Stimulated activated CD4-positive, alpha-beta T cell treated with anti-CD3 and anti-CD28 coated beads, Interleukin-1b, Interleukin-23, amount 100 ng/mL, for 24 hours (primary cell): ENCODE measurements around the gene QKI.
"Not testable (repeated sequence)": the region's sequence is repeated elsewhere in the genome, so short reads cannot be mapped to it uniquely, and the experiment has no call there.

ENCODE experiments used
- DNase-seq, 4 experiments: peaks; one replicate each; pipeline ENCODE4 v3.0.0-alpha.2; 2020; ENCODE audit warnings: low read depth in 4 of 4, low spot score in 1 of 4

QKI gene

GRCh38 chr6:163438298-163438939 lies 23.9 kb downstream of the QKI start:
- DNase-seq, result no peak

GRCh38 chr6:163438940-163439335 lies 24.4 kb downstream of the QKI start:
- no peak for DNase-seq

- not testable (repeated sequence) for DNase-seq
Measured at GRCh38 chr6:163439390-163439789, 24.9 kb downstream of the QKI start.

GRCh38 chr6:163439997-163440396 lies 25.5 kb downstream of the QKI start:
- DNase-seq, result no peak

- no peak for DNase-seq
Measured at GRCh38 chr6:163442336-163442735, 27.8 kb downstream of the QKI start.

GRCh38 chr6:163444077-163444476 lies 29.6 kb downstream of the QKI start:
- no peak for DNase-seq

GRCh38 chr6:163446549-163446948 lies 32.0 kb downstream of the QKI start:
- DNase-seq, result no peak

- DNase-seq, result no peak
Measured at GRCh38 chr6:163449076-163449475, 34.6 kb downstream of the QKI start.

- no peak for DNase-seq
Measured at GRCh38 chr6:163454425-163454824, 39.9 kb downstream of the QKI start.

GRCh38 chr6:163455552-163455951 lies 41.0 kb downstream of the QKI start:
- DNase-seq, result no peak

- no peak for DNase-seq
Measured at GRCh38 chr6:163457637-163458561, 43.4 kb downstream of the QKI start.

- DNase-seq, result no peak
Measured at GRCh38 chr6:163459007-163459406, 44.5 kb downstream of the QKI start.

GRCh38 chr6:163459536-163459935 lies 45.0 kb downstream of the QKI start:
- no peak for DNase-seq

GRCh38 chr6:163460307-163460782 lies 45.8 kb downstream of the QKI start:
- DNase-seq, result peak in 1 of 4 experiments; percentile 1

GRCh38 chr6:163461696-163462095 lies 47.2 kb downstream of the QKI start:
- DNase-seq, result no peak

- no peak for DNase-seq
Measured at GRCh38 chr6:163463180-163463579, 48.7 kb downstream of the QKI start.

GRCh38 chr6:163463795-163464194 lies 49.3 kb downstream of the QKI start:
- DNase-seq, result no peak

- no peak for DNase-seq
Measured at GRCh38 chr6:163466839-163467390, 52.4 kb downstream of the QKI start.

- no peak for DNase-seq
Measured at GRCh38 chr6:163468738-163469137, 54.2 kb downstream of the QKI start.

GRCh38 chr6:163469459-163469985 lies 55.0 kb downstream of the QKI start:
- no peak for DNase-seq

- DNase-seq, result no peak
Measured at GRCh38 chr6:163470611-163471010, 56.1 kb downstream of the QKI start.

- DNase-seq, result no peak
Measured at GRCh38 chr6:163474581-163474980, 60.1 kb downstream of the QKI start.
